Gastroesophageal sphincter (tissue), 4 donors: ENCODE measurements around the gene PPP1R14B. TPM values are rescaled to one million over a fixed set of nuclear protein-coding genes. Genes with fewer than 3 reads are reported as not detected.

Experiments
- ATAC-seq: fragments of 150-250 bp; one replicate; pipeline ENCODE4 v1.9.1; 2016; ENCODE audit warnings: mild to moderate bottlenecking, moderate library complexity
- H3K27ac ChIP-seq, 4 donors: fragments of 200-600 bp; sonication (generic) in 3 of 4; 1 replicate in 3 of 4; 2 replicates in 1 of 4; pipeline ENCODE4 v1.5.1; 2016 to 2019
- H3K27me3 ChIP-seq: fragments of 200-600 bp; sonication (generic); one replicate; pipeline ENCODE4 v1.5.1; 2019
- H3K36me3 ChIP-seq, 2 donors: fragments of 200-600 bp; sonication (generic); one replicate each; pipeline ENCODE4 v1.5.1; 2019; ENCODE audit warnings: control low read depth in 1 of 2
- H3K4me1 ChIP-seq, 3 donors: fragments of 200-600 bp; sonication (generic); 1 replicate in 2 of 3; 2 replicates in 1 of 3; pipeline ENCODE4 v1.5.1; 2016 to 2019; ENCODE audit warnings: control low read depth in 2 of 3
- H3K4me3 ChIP-seq, 2 donors: fragments of 200-600 bp; sonication (generic); one replicate each; pipeline ENCODE4 v1.5.1; 2019; ENCODE audit warnings: mild to moderate bottlenecking in 1 of 2, moderate library complexity in 1 of 2
- H3K9me3 ChIP-seq, 3 donors: fragments of 200-600 bp; sonication (generic); one replicate each; pipeline ENCODE4 v1.5.1; 2017 to 2019; ENCODE audit warnings: control low read depth in 2 of 3
- CTCF ChIP-seq, 4 experiments: fragments of 200-600 bp in 2 of 4; fragments of 450-650 bp in 2 of 4; sonication (generic) in 1 of 4; IDR thresholded peaks; one replicate each; pipeline ENCODE4 v1.5.1; 2017 to 2019; ENCODE audit warnings: antibody characterized with exemption in 4 of 4, mild to moderate bottlenecking in 2 of 4, moderate library complexity in 2 of 4
- EP300 ChIP-seq: sonication (generic); formaldehyde crosslinking; IDR thresholded peaks from one replicate; pipeline ENCODE4 v1.6.1; 2017; ENCODE audit warnings: antibody characterized with exemption, mild to moderate bottlenecking
- POLR2A ChIP-seq, 2 donors: fragments of 450-650 bp; IDR thresholded peaks; one replicate each; pipeline ENCODE4 v1.6.1; 2017; ENCODE audit warnings: antibody characterized with exemption in 2 of 2, mild to moderate bottlenecking in 2 of 2, moderate library complexity in 1 of 2
- POLR2AphosphoS5 ChIP-seq: sonication (generic); formaldehyde crosslinking; IDR thresholded peaks from one replicate; pipeline ENCODE4 v1.6.1; 2017; ENCODE audit warnings: antibody characterized with exemption
- WGBS, 2 donors: methylation state at CpG; one replicate each; pipeline ENCODE4 v1.1.5; 2018; ENCODE audit warnings: low coverage in 1 of 2; 5-methylcytosine and 5-hydroxymethylcytosine counted together
- total RNA-seq, 4 donors: library from RNA; depleted of rRNA; stranded (reverse); fragments of >200 nt; gene quantifications; one replicate each; pipeline ENCODE4 v1.1.0, GENCODE V29; 2016

PPP1R14B gene
- total RNA-seq, 4 donors from 2014 or later: 37.2 to 123 (median 70.9) TPM

DNA sequence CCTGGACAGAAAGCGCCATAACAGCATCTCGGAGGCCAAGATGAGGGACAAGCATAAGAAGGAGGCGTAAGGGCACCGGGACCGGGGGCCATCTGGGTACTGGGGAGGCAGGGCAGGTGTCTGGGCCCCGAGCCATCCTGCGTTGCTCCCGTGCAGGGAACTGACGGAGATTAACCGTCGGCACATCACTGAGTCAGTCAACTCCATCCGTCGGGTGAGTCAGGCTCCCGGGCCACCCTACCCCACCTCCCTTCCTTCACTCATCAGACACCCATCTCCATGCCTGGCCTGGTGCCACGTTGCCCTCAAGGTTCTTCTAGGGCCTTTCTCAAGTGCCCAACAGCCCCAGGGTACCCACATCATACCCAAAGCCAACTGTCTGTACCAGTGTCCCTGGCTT is 19.6 kb upstream of the PPP1R14B start:
- no peak for ATAC-seq
- peaks cover 0 to 23% (median 14%) of the 10 kb centered on the region in 3 donors for H3K4me1 ChIP-seq
- 100% methylated on average over 1 of the region's 15 CpGs for WGBS, 2 donors
- H3K36me3 ChIP-seq: peaks cover 0 to 61% of the 10 kb centered on the region in 2 donors
- H3K9me3 ChIP-seq: no peaks in the 10 kb centered on the region
- TF ChIP-seq POLR2A (IDR thresholded peaks at IDR 0.05) (no peak), POLR2AphosphoS5 (no peak), EP300 (no peak), CTCF (IDR thresholded peaks at IDR 0.05) (no peak)
- no peaks in the 10 kb centered on the region for H3K27me3 ChIP-seq
- peak overlapping the region in 3 of 4 donors; percentile 13 to 93 (median 91) for H3K27ac ChIP-seq
- H3K4me3 ChIP-seq: no peak overlapping the region

DNA sequence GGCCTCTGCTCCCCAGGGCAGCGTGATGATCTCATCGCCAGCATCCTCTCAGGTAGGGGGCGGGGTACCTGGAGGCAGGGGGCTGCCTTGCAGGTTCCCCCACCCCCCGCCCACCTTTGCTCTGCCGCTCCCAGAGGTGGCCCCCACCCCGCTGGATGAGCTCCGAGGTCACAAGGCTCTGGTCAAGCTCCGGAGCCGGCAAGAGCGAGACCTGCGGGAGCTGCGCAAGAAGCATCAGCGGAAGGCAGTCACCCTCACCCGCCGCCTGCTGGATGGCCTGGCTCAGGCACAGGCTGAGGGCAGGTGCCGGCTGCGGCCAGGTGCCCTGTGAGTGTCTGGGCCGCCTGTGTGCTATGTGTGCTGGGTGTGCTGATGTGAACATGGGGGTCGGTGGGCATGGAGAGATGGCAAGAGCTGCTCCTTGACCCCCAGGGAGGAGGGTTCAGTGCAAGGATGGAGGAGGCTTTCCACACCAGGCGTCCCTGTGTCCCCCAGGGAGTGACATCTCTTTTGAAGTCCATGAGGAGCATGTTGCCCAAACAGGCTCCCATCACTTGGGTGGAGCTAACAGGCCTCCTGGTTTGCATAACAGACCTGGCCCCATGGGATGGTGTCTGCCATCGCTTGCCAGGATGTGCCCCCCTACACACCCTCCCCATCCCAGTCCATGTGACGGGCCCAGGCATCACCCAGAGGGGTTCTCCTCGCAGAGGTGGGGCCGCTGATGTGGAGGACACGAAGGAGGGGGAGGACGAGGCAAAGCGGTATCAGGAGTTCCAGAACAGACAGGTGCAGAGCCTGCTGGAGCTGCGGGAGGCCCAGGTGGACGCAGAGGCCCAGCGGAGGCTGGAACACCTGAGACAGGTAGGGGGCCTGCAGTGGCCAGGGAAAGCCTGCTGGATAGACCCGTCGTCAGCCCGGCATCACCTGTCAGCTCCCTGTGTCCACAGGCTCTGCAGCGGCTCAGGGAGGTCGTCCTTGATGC is 18.7 kb upstream of the PPP1R14B start:
- no peaks in the 10 kb centered on the region for H3K27me3 ChIP-seq
- H3K9me3 ChIP-seq: no peaks in the 10 kb centered on the region
- peaks cover 0 to 23% (median 14%) of the 10 kb centered on the region in 3 donors for H3K4me1 ChIP-seq
- TF ChIP-seq POLR2AphosphoS5: no peak
- TF ChIP-seq EP300: no peak
- no peak for TF ChIP-seq CTCF (IDR thresholded peaks at IDR 0.05)
- no peak for TF ChIP-seq POLR2A (IDR thresholded peaks at IDR 0.05)
- peaks cover 0 to 67% of the 10 kb centered on the region in 2 donors for H3K36me3 ChIP-seq
- no peak overlapping the region for H3K4me3 ChIP-seq
- no peak for ATAC-seq
- WGBS, 2 donors: no CpG with 5 or more reads among the region's 35 CpGs
- H3K27ac ChIP-seq: no peak overlapping the region

DNA sequence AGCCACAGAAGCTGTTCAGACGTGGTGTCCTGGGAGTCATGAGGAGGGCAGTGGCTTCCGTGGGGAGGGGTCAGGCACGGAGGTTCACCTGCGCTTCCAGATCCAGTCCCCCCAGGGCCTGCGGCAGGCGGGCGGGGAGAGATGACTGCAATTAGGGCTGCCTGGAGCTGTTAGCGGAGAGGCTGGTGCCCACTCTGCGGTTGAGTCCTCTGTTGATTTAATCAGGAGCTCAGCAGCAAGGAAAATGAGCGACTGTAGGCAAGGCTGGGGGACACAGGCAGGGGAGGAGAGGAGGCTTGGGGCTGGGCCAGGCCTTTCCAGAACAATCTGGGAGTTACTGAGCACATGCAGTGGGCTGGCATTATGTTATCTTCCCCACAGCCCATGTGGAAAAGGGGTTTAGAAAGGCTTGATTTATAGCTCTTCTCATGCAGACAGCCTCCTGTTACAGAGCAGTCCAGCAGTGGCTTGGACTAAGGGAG is 17.7 kb upstream of the PPP1R14B start:
- WGBS, 2 donors: 83% methylated on average over 1 of the region's 10 CpGs; no CpG with 5 or more reads in 1 of the 2 donors
- Histone ChIP-seq H3K27ac (no peak overlapping the region), H3K9me3 (no peaks in the 10 kb centered on the region), H3K27me3 (no peaks in the 10 kb centered on the region), H3K36me3 (peaks cover 0 to 78% of the 10 kb centered on the region in 2 donors), H3K4me3 (no peak overlapping the region), H3K4me1 (peaks cover 0 to 23% (median 14%) of the 10 kb centered on the region in 3 donors)
- no peak for ATAC-seq
- TF ChIP-seq EP300 (no peak), POLR2A (IDR thresholded peaks at IDR 0.05) (no peak), CTCF (IDR thresholded peaks at IDR 0.05) (no peak), POLR2AphosphoS5 (no peak)

DNA sequence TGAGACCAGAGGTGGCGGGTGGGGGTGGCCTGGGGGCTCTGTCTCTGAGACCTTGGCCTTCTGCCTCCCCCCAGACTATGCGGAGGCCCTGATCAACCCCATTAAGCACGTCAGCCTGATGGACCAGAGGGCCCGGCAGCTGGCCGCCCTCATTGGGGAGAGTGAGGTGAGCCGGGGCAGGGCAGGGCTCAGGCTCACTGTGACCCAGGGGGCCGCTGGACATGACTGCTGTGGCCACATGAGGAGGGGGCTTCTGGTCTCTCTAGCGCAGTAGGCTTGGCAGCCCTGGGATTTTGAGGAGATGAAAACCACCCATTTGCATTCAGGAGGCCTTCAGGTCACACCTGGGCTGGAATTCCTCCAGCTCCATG is 17.2 kb upstream of the PPP1R14B start:
- peaks cover 0 to 83% of the 10 kb centered on the region in 2 donors for H3K36me3 ChIP-seq
- no peaks in the 10 kb centered on the region for H3K9me3 ChIP-seq
- 100% methylated on average over 1 of the region's 8 CpGs; no CpG with 5 or more reads in 1 of the 2 donors for WGBS, 2 donors
- no peaks in the 10 kb centered on the region for H3K27me3 ChIP-seq
- no peak overlapping the region for H3K4me3 ChIP-seq
- no peak overlapping the region for H3K27ac ChIP-seq
- peaks cover 0 to 20% (median 14%) of the 10 kb centered on the region in 3 donors for H3K4me1 ChIP-seq
- TF ChIP-seq POLR2A (IDR thresholded peaks at IDR 0.05) (no peak), EP300 (no peak), CTCF (IDR thresholded peaks at IDR 0.05) (no peak), POLR2AphosphoS5 (no peak)
- no peak for ATAC-seq
